OCI-LY3 (cell line): ENCODE data around the gene HSPBP1.

Source experiments
- EZH2phosphoT487 ChIP-seq: fragments of 200-600 bp; shearing (Covaris generic); IDR thresholded peaks from 2 replicates; pipeline ENCODE4 v1.6.1; 2018; ENCODE audit warnings: antibody characterized with exemption, mixed run types, low read depth
- TF ChIP-seq, protein P1 (sequence below): fragments of 200-600, 300-600 bp; sonication (generic); IDR thresholded peaks from 2 replicates; pipeline ENCODE4 v1.5.1; 2014; ENCODE audit warnings: antibody characterized with exemption, low read length, low read depth

GRCh38 chr19:55230780-55231179 lies 49.1 kb downstream of the HSPBP1 start:
- TF ChIP-seq, protein P1, sequence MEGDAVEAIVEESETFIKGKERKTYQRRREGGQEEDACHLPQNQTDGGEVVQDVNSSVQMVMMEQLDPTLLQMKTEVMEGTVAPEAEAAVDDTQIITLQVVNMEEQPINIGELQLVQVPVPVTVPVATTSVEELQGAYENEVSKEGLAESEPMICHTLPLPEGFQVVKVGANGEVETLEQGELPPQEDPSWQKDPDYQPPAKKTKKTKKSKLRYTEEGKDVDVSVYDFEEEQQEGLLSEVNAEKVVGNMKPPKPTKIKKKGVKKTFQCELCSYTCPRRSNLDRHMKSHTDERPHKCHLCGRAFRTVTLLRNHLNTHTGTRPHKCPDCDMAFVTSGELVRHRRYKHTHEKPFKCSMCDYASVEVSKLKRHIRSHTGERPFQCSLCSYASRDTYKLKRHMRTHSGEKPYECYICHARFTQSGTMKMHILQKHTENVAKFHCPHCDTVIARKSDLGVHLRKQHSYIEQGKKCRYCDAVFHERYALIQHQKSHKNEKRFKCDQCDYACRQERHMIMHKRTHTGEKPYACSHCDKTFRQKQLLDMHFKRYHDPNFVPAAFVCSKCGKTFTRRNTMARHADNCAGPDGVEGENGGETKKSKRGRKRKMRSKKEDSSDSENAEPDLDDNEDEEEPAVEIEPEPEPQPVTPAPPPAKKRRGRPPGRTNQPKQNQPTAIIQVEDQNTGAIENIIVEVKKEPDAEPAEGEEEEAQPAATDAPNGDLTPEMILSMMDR = no peak
- no peak for TF ChIP-seq EZH2phosphoT487
